Peyer's patch (tissue), 4 donors: Measurements from ENCODE around the gene VRK3. TPM values are rescaled to one million over a fixed set of nuclear protein-coding genes. Genes with fewer than 3 reads are reported as not detected.

ENCODE experiments used
- DNase-seq, 3 donors: peaks; one replicate each; pipeline ENCODE4 v3.0.0-alpha.2; 2017 to 2019
- H3K27ac ChIP-seq, 4 donors: fragments of 200-600 bp; sonication (generic); one replicate each; pipeline ENCODE4 v1.5.1; 2016 to 2019
- H3K27me3 ChIP-seq, 2 donors: fragments of 200-600 bp; sonication (generic); one replicate each; pipeline ENCODE4 v1.5.1; 2019
- H3K36me3 ChIP-seq, 3 donors: fragments of 200-600 bp; sonication (generic); one replicate each; pipeline ENCODE4 v1.5.1; 2016 to 2019
- H3K4me1 ChIP-seq, 4 donors: fragments of 200-600 bp; sonication (generic); one replicate each; pipeline ENCODE4 v1.5.1; 2016 to 2019
- H3K4me3 ChIP-seq, 4 donors: fragments of 200-600 bp; sonication (generic); 1 replicate in 3 of 4; 2 replicates in 1 of 4; pipeline ENCODE4 v1.5.1; 2016 to 2019; ENCODE audit warnings: mild to moderate bottlenecking in 1 of 4
- H3K9me3 ChIP-seq, 4 donors: fragments of 200-600 bp; sonication (generic); one replicate each; pipeline ENCODE4 v1.5.1; 2016 to 2019; ENCODE audit warnings: mild to moderate bottlenecking in 1 of 4
- POLR2A ChIP-seq, 2 donors: fragments of 450-650 bp; IDR thresholded peaks; one replicate each; pipeline ENCODE4 v1.5.1; 2017; ENCODE audit warnings: antibody characterized with exemption in 2 of 2, mild to moderate bottlenecking in 2 of 2, moderate library complexity in 2 of 2
- total RNA-seq, 4 donors: library from RNA; depleted of rRNA; stranded (reverse); fragments of >200 nt; gene quantifications; one replicate each; pipeline ENCODE4 v1.1.0, GENCODE V29; 2016
- TF ChIP-seq, protein P1 (sequence below), 6 experiments: fragments of 450-650 bp in 4 of 6; fragments of 200-600 bp in 2 of 6; sonication (generic) in 1 of 6; IDR thresholded peaks; one replicate each; pipeline ENCODE4 v1.5.1; 2017 to 2019; ENCODE audit warnings: antibody characterized with exemption in 6 of 6, mild to moderate bottlenecking in 3 of 6, moderate library complexity in 1 of 6

The VRK3 gene
- total RNA-seq, 4 donors from 2014 or later: 76.7 to 98.1 (median 83.9) TPM

DNA sequence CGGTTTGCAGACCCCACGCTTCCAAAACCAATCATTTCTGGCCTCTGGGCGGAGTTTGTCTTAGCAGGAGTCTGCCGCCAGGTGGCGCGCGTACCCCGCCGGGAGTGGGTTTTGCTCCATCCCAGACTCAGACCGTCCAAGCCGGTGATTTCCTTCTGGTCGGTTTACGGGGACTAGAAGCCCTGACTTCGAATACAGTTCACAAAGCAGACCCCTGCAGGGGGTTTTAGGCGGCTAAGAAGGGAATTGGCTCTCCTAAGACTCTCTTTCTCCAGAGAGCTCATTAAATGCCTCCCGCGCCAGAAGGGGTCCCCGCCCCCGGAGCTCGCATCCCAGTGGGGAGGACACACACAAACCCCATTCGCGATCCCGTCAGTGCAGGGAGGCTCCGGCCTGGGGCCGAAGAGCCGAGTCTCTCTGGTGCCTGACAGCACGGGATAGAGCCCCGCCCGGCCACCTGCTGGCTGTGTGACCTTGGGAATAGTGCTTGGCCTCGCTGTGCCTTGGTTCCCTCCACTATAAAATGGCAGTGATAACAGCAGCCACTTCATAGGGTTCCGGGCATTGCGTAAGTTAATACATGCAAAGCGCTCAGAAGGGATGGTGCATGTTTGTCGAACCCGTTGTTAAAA, 87.3 kb downstream of the VRK3 start:
- Histone ChIP-seq H3K27me3 (no peaks in the 10 kb centered on the region), H3K36me3 (no peaks in the 10 kb centered on the region), H3K27ac (no peak overlapping the region), H3K4me1 (peaks cover 0 to 7% (median 3%) of the 10 kb centered on the region in 4 donors), H3K4me3 (no peak overlapping the region), H3K9me3 (no peaks in the 10 kb centered on the region)
- no peak for TF ChIP-seq POLR2A (IDR thresholded peaks at IDR 0.05)
- TF ChIP-seq, protein P1, sequence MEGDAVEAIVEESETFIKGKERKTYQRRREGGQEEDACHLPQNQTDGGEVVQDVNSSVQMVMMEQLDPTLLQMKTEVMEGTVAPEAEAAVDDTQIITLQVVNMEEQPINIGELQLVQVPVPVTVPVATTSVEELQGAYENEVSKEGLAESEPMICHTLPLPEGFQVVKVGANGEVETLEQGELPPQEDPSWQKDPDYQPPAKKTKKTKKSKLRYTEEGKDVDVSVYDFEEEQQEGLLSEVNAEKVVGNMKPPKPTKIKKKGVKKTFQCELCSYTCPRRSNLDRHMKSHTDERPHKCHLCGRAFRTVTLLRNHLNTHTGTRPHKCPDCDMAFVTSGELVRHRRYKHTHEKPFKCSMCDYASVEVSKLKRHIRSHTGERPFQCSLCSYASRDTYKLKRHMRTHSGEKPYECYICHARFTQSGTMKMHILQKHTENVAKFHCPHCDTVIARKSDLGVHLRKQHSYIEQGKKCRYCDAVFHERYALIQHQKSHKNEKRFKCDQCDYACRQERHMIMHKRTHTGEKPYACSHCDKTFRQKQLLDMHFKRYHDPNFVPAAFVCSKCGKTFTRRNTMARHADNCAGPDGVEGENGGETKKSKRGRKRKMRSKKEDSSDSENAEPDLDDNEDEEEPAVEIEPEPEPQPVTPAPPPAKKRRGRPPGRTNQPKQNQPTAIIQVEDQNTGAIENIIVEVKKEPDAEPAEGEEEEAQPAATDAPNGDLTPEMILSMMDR (IDR thresholded peaks at IDR 0.05): peak; percentile 88 to 98 (median 92)
- DNase-seq: peak; percentile 64 to 86 (median 82)

DNA sequence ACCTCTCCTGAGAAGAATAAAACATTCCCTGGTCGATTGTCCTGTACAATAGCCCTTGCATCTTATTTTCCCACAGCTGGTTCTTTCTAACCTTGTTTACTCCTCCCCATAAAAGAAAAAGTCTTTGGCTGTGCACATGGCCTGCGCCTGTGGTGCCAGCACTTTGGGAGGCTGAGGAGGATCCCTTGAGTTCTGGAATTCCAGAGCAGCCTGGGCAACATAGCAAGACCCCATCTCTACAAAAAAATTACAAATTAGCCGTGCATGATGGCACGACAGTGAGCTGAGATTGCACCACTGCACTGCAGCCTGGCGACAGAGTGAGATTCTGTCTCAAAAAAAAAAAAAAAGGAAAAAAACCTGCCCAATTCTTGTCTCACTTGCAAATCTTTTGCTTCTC, 88.6 kb downstream of the VRK3 start:
- H3K36me3 ChIP-seq: no peaks in the 10 kb centered on the region
- H3K4me1 ChIP-seq: peaks cover 0 to 7% (median 3%) of the 10 kb centered on the region in 4 donors
- H3K27me3 ChIP-seq: no peaks in the 10 kb centered on the region
- no peak for DNase-seq
- no peak for TF ChIP-seq POLR2A (IDR thresholded peaks at IDR 0.05)
- H3K4me3 ChIP-seq: no peak overlapping the region
- no peaks in the 10 kb centered on the region for H3K9me3 ChIP-seq
- no peak overlapping the region for H3K27ac ChIP-seq

DNA sequence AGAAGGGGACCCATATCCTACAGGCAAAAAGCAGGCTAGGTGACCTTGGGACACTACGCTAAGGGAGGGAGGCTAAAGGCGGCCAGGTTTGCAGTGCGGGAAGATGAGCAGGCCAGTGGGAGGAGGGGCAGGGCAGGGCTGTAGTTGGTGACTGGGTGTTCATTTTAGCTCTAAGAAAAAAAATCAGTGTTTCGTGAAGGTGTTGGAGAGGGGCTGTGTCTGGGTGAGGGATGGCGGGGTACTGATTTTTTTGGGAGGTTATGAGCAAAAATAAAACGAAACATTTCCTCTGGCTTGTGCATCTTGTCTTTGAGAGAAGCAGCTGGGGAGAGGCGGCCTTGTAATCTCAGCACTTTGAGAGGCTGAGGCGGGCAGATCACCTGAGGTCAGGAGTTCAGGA, 91.5 kb downstream of the VRK3 start:
- H3K4me3 ChIP-seq: no peak overlapping the region
- no peak for TF ChIP-seq POLR2A (IDR thresholded peaks at IDR 0.05)
- TF ChIP-seq, protein P1 (IDR thresholded peaks at IDR 0.05): no peak
- H3K36me3 ChIP-seq: no peaks in the 10 kb centered on the region
- peaks cover 0 to 14% (median 6%) of the 10 kb centered on the region in 4 donors for H3K4me1 ChIP-seq
- no peak for DNase-seq
- H3K27me3 ChIP-seq: no peaks in the 10 kb centered on the region
- no peak overlapping the region for H3K27ac ChIP-seq
- no peaks in the 10 kb centered on the region for H3K9me3 ChIP-seq

DNA sequence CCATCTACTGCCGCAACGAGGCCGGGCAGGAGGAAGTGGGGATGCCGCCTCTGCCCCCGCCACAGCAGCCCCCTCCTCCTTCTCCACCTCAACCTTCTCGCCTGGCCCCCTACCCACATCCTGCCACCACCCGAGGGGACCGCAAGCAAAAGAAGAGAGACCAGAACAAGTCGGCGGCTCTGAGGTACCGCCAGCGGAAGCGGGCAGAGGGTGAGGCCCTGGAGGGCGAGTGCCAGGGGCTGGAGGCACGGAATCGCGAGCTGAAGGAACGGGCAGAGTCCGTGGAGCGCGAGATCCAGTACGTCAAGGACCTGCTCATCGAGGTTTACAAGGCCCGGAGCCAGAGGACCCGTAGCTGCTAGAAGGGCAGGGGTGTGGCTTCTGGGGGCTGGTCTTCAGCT, 92.4 kb downstream of the VRK3 start:
- TF ChIP-seq, protein P1 (IDR thresholded peaks at IDR 0.05): no peak
- no peak for TF ChIP-seq POLR2A (IDR thresholded peaks at IDR 0.05)
- H3K27me3 ChIP-seq: no peaks in the 10 kb centered on the region
- H3K36me3 ChIP-seq: no peaks in the 10 kb centered on the region
- peaks cover 0 to 18% (median 6%) of the 10 kb centered on the region in 4 donors for H3K4me1 ChIP-seq
- no peak overlapping the region for H3K27ac ChIP-seq
- peak in 2 of 3 donors; percentile 37 to 62 for DNase-seq
- no peaks in the 10 kb centered on the region for H3K9me3 ChIP-seq
- H3K4me3 ChIP-seq: no peak overlapping the region

DNA sequence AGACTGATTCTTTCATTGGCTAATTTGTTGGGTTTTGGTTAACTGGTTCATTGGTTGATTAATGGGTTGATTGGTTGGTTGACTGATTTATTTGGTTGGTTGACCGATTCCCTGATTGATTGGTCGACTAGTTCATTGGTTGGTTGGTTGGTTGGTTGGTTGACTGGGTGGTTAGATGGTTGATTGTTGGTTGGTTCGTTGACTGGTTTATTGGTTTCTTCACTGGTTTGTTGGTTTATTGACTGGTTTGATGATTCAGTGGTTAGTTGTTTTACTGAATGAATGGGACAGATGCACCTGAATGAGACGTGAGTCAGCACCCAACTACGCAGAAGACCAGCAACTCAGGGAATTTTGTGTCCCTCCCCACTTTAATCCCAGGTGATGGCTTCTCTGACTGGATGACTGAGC, 93.1 kb downstream of the VRK3 start:
- no peak for DNase-seq
- H3K4me3 ChIP-seq: no peak overlapping the region
- H3K4me1 ChIP-seq: peaks cover 0 to 23% (median 5%) of the 10 kb centered on the region in 4 donors
- no peak overlapping the region for H3K27ac ChIP-seq
- H3K36me3 ChIP-seq: peaks cover 0 to 2% (median 0%) of the 10 kb centered on the region in 3 donors
- TF ChIP-seq POLR2A (IDR thresholded peaks at IDR 0.05): no peak
- TF ChIP-seq, protein P1 (IDR thresholded peaks at IDR 0.05): no peak
- H3K9me3 ChIP-seq: no peaks in the 10 kb centered on the region
- H3K27me3 ChIP-seq: no peaks in the 10 kb centered on the region

DNA sequence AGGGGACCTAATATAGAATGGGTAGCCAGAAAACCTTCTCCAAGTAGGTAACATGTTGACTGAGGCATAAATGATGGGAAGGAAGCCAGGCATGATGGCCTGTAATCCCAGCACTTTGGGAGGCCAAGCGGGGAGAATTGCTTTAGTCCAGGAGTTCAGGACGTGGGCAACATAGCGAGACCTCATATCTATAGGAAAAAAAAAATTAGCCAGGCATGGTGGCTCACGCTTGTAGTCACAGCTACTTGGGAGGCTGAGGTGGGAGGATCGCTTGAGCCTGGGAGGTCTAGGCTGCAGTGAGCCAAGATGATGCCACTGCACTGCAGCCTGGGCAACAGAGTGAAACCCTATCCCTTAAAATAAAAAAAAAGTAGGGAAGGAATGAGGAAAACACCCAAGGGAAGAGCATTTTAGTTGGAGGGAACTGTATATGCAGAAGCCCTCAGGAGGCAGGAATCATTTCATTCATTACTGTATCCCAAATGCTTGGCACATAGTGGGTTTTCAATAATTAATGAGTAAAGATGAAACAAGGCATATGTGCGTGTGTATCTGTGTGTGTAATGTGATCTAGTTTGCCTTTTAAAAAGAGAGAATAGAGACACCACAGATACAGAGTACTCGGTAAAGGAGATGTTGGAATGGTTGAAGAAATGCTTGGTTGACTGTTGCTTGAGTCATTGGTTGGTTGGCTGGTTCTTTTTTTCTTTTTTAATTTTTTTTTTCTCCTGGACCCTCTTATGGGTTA, 93.7 kb downstream of the VRK3 start:
- Histone ChIP-seq H3K27me3 (no peaks in the 10 kb centered on the region), H3K4me3 (no peak overlapping the region), H3K27ac (no peak overlapping the region), H3K4me1 (peaks cover 0 to 24% (median 5%) of the 10 kb centered on the region in 4 donors), H3K9me3 (no peaks in the 10 kb centered on the region), H3K36me3 (peaks cover 0 to 4% (median 0%) of the 10 kb centered on the region in 3 donors)
- no peak for DNase-seq
- TF ChIP-seq, protein P1 (IDR thresholded peaks at IDR 0.05): no peak
- TF ChIP-seq POLR2A (IDR thresholded peaks at IDR 0.05): no peak
